GM23338 (cell line): ENCODE results near the gene USP1. TPM values are rescaled to one million over a fixed set of nuclear protein-coding genes. Genes with fewer than 3 reads are reported as not detected.

Experiments used
- ATAC-seq: fragments of 200-7000 bp; cut with Tn5 transposase; 3 replicates; pipeline ENCODE4 v1.9.1; 2020
- DNase-seq: peaks from one replicate; pipeline ENCODE4 v3.0.0-alpha.2; 2015; ENCODE audit warnings: low spot score
- H2AFZ ChIP-seq: fragments of 200-600 bp; sonication (generic); 2 replicates; pipeline ENCODE4 v1.8.0; 2016; ENCODE audit warnings: antibody characterized with exemption, mild to moderate bottlenecking, moderate library complexity
- H3F3A ChIP-seq: fragments of 200-600 bp; sonication (generic); replicated peaks from 2 replicates; pipeline ENCODE4 v1.8.0; 2017; ENCODE audit warnings: antibody characterized with exemption, mixed run types, low read depth
- H3K27ac ChIP-seq: fragments of 200-600 bp; sonication (generic); 2 replicates; pipeline ENCODE4 v1.6.1; 2016; ENCODE audit warnings: low read depth
- H3K27me3 ChIP-seq: fragments of 200-600 bp; sonication (generic); 2 replicates; pipeline ENCODE4 v1.8.0; 2016; ENCODE audit warnings: mild to moderate bottlenecking, mixed run types, moderate library complexity; ENCODE audit not compliant: insufficient read depth
- H3K36me3 ChIP-seq: fragments of 200-600 bp; sonication (generic); 2 replicates; pipeline ENCODE4 v1.8.0; 2016; ENCODE audit warnings: mild to moderate bottlenecking; ENCODE audit not compliant: insufficient read depth
- H3K4me1 ChIP-seq: fragments of 200-600 bp; sonication (generic); 2 replicates; pipeline ENCODE4 v1.8.0; 2016; ENCODE audit warnings: mild to moderate bottlenecking, moderate library complexity; ENCODE audit not compliant: insufficient read depth
- H3K4me2 ChIP-seq: fragments of 200-600 bp; sonication (generic); 2 replicates; pipeline ENCODE4 v1.7.1; 2017; ENCODE audit warnings: mixed run types
- H3K4me3 ChIP-seq: fragments of 200-600 bp; sonication (generic); 2 replicates; pipeline ENCODE4 v1.6.1; 2016; ENCODE audit warnings: mixed run types
- H3K79me2 ChIP-seq: fragments of 200-600 bp; sonication (generic); replicated peaks from 2 replicates; pipeline ENCODE4 v1.8.0; 2017; ENCODE audit warnings: mild to moderate bottlenecking; ENCODE audit not compliant: insufficient read depth
- H3K9me2 ChIP-seq: fragments of 200-600 bp; sonication (generic); 2 replicates; pipeline ENCODE4 v1.8.0; 2017; ENCODE audit not compliant: insufficient read depth
- H4K20me1 ChIP-seq: fragments of 200-600 bp; sonication (generic); replicated peaks from 2 replicates; pipeline ENCODE4 v1.8.0; 2017; ENCODE audit warnings: mild to moderate bottlenecking; ENCODE audit not compliant: insufficient read depth
- H3K27ac Mint-ChIP-seq: 2 replicates; pipeline ENCODE4 v1.8.0; 2020; ENCODE audit warnings: inconsistent platforms, mild to moderate bottlenecking, moderate library complexity, mixed read lengths
- H3K27me3 Mint-ChIP-seq: 3 replicates; pipeline ENCODE4 v1.8.0; 2022; ENCODE audit warnings: low read depth, mild to moderate bottlenecking, moderate library complexity, mixed read lengths, inconsistent platforms; ENCODE audit not compliant: insufficient read depth, poor library complexity
- H3K36me3 Mint-ChIP-seq: 3 replicates; pipeline ENCODE4 v1.8.0; 2021; ENCODE audit warnings: low read depth, mild to moderate bottlenecking, inconsistent platforms, moderate library complexity, mixed read lengths
- H3K4me1 Mint-ChIP-seq: 3 replicates; pipeline ENCODE4 v1.8.0; 2020; ENCODE audit warnings: mild to moderate bottlenecking, inconsistent platforms, mixed read lengths
- H3K4me3 Mint-ChIP-seq: 3 replicates; pipeline ENCODE4 v1.8.0; 2021; ENCODE audit warnings: moderate library complexity, mild to moderate bottlenecking, inconsistent platforms, mixed read lengths
- H3K9me3 Mint-ChIP-seq: 3 replicates; pipeline ENCODE4 v1.8.0; 2020; ENCODE audit warnings: moderate library complexity, mild to moderate bottlenecking, inconsistent platforms, mixed read lengths
- CREB1 ChIP-seq: fragments of 250-450 bp; sonication (Bioruptor Pico); IDR thresholded peaks from 2 replicates; pipeline ENCODE4 v1.5.0; 2020; ENCODE audit warnings: low read depth, mild to moderate bottlenecking, moderate library complexity
- CTCF ChIP-seq, 2 experiments: fragments of 200-600 bp in 1 of 2; sonication (generic) in 1 of 2; conservative IDR thresholded peaks; 2 replicates each; pipeline versions ENCODE4 v1.5.1 to v1.6.1; 2016 to 2017; ENCODE audit warnings: antibody characterized with exemption in 2 of 2, low read depth in 2 of 2, mild to moderate bottlenecking in 2 of 2, moderate library complexity in 1 of 2
- EZH2 ChIP-seq: fragments of 200-600 bp; sonication (generic); IDR thresholded peaks from one replicate; pipeline ENCODE4 v1.8.0; 2017; ENCODE audit warnings: antibody characterized with exemption, mild to moderate bottlenecking, low read depth; ENCODE audit not compliant: unreplicated experiment
- JUNB ChIP-seq: IDR thresholded peaks from one replicate; pipeline ENCODE4 v1.6.1; 2016; ENCODE audit warnings: antibody characterized with exemption; ENCODE audit not compliant: unreplicated experiment
- NANOG ChIP-seq: IDR thresholded peaks from 2 replicates; pipeline ENCODE4 v1.6.1; 2016; ENCODE audit warnings: antibody characterized with exemption, borderline replicate concordance
- REST ChIP-seq: IDR thresholded peaks from one replicate; pipeline ENCODE4 v1.6.1; 2018; ENCODE audit warnings: antibody characterized with exemption; ENCODE audit not compliant: unreplicated experiment
- STAT1 ChIP-seq: IDR thresholded peaks from one replicate; pipeline ENCODE4 v1.6.1; 2016; ENCODE audit warnings: antibody characterized with exemption; ENCODE audit not compliant: unreplicated experiment
- ZNF331 ChIP-seq: fragments of 250-450 bp; sonication (Bioruptor Pico); IDR thresholded peaks from 2 replicates; pipeline ENCODE4 v1.5.0; 2020; ENCODE audit warnings: low read depth, mild to moderate bottlenecking, moderate library complexity
- ZNF462 ChIP-seq: fragments of 250-450 bp; sonication (Bioruptor Pico); IDR thresholded peaks from 2 replicates; pipeline ENCODE4 v1.5.0; 2020; ENCODE audit warnings: mild to moderate bottlenecking, moderate library complexity
- polyA plus RNA-seq: library from polyadenylated mRNA; unstranded; fragments of >200 nt; fragmentation: Nextera tagmentation; extraction: Ambion mirVana; gene quantifications from 2 replicates; pipeline ENCODE4 v1.2.1, GENCODE V29; 2016
- total RNA-seq: library from RNA; depleted of rRNA; stranded (reverse); fragments of >200 nt; shearing (Covaris generic); gene quantifications from 2 replicates; pipeline ENCODE4 v1.2.3, GENCODE V29; 2014

The USP1 gene
- total and polyA plus RNA-seq, 2 experiments from 2014 or later, result 45.6 to 74.6 TPM

GRCh38 chr1:62395291-62395690 is 41.6 kb upstream of the USP1 start:
- Histone ChIP-seq H3K27ac (no peak overlapping the region), H3K9me2 (0 out of 2 replicates have a peak, but pooled peaks cover 4% of the 10 kb centered on the region), H3K27me3 (no peaks in the 10 kb centered on the region), H3K4me3 (no peak overlapping the region), H3K4me1 (no peaks in the 10 kb centered on the region), H4K20me1 (no peaks in the 10 kb centered on the region), H3K36me3 (no peaks in the 10 kb centered on the region), H3K79me2 (no peaks in the 10 kb centered on the region), H3F3A (no peaks in the 10 kb centered on the region), H2AFZ (no peak overlapping the region), H3K4me2 (no peak overlapping the region)
- no peaks in the 10 kb centered on the region for H3K36me3 Mint-ChIP-seq
- no peak overlapping the region for H3K4me3 Mint-ChIP-seq
- no peak for TF ChIP-seq JUNB
- TF ChIP-seq EZH2, result no peak
- no peak for TF ChIP-seq STAT1
- no peak for TF ChIP-seq ZNF462 (CRISPR knock-in tag)
- TF ChIP-seq CTCF (conservative IDR thresholded peaks at IDR 0.05; ENCODE audit: low read depth in 2 of 2), result no peak
- TF ChIP-seq ZNF331, result no peak
- no peak for TF ChIP-seq REST
- TF ChIP-seq NANOG, result no peak
- TF ChIP-seq CREB1 (CRISPR knock-in tag), result no peak
- ATAC-seq (no peak), DNase-seq (no peak)
- H3K27me3 Mint-ChIP-seq, result peaks cover 7% of the 10 kb centered on the region
- no peaks in the 10 kb centered on the region for H3K9me3 Mint-ChIP-seq
- H3K4me1 Mint-ChIP-seq, result peaks cover 9% of the 10 kb centered on the region
- H3K27ac Mint-ChIP-seq, result no peak overlapping the region
